DMS153 treated with DMSO at 0.1 percent for 48 hours (cell line): ENCODE data around the gene NUDT1.

Source experiments
- DNase-seq: peaks from one replicate; lab custom pipeline; 2025; ENCODE audit not compliant: unreplicated experiment; lab: John Stamatoyannopoulos, UW

NUDT1 gene

DNA sequence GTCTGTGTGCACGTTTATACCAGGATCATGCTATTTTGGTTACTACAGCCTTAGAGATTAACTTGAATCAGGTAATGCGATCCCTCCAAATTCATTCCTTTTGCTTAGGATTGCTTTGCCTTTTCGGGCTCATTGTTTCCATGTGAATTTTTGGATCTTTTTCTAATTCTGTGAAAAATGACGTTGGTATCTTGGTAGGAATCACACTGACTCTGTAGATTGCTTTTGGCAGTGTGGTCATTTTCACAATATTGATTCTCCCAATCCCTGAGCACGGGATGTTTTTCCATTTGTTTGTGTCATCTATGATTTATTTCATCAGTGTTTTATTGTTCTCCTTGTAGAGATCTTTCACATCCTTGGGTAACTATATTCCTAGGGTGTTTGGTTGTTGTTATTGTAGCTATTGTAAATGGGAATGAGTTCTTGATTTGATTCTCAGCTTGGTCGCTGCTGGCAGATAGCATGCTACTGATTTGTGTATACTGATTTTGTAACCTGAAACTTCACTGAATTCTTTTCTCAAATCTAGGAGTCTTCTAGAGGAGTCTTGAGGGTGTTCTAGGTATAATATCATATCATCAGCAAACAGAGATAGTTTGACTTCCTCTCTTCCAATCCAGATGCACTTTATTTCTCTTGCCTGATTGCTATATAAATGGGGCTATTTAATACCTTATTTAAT lies 54.1 kb downstream of the NUDT1 start:
- DNase-seq, result no peak

GRCh38 chr7:2296832-2297231 lies 54.8 kb downstream of the NUDT1 start:
- no peak for DNase-seq

GRCh38 chr7:2299131-2299829 lies 57.3 kb downstream of the NUDT1 start:
- DNase-seq, result no peak

DNA sequence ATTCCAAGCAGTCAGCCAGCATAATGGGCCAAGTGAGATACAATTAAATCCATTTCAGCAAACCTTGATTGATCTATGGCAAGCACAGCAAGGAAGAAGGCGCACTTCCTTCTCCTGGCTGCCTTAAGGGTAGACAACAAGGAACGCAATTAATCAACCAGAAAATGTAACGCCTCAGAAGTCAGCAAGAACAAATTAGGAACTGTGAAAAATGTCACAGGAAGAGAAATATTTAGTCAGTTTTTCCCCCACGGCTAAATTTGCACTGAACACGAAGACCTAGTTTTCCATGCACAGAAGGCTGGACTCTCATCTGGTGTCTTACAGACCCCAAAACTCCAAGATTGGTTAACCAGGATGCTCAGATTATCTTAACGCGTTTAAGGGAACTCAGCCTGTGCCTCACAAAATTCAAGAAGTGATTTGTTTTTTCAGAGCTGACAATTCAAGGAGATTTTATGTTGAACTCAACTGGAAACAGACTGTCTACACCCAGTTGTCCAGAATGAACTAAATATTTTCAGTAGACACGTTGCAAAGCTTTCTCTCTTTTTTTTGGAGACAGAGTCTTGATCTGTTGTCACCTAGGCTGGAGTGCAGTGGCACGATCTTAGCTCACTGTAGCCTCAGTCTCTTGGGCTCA lies 58.0 kb downstream of the NUDT1 start:
- DNase-seq, result no peak
